Measurements from ENCODE around the gene LMNTD2. TPM values are rescaled to one million over a fixed set of nuclear protein-coding genes. Genes with fewer than 3 reads are reported as not detected.

The LMNTD2 gene
- total and polyA plus RNA-seq, 10 donors: 3.9 to 10.1 (median 5.7) TPM

DNA sequence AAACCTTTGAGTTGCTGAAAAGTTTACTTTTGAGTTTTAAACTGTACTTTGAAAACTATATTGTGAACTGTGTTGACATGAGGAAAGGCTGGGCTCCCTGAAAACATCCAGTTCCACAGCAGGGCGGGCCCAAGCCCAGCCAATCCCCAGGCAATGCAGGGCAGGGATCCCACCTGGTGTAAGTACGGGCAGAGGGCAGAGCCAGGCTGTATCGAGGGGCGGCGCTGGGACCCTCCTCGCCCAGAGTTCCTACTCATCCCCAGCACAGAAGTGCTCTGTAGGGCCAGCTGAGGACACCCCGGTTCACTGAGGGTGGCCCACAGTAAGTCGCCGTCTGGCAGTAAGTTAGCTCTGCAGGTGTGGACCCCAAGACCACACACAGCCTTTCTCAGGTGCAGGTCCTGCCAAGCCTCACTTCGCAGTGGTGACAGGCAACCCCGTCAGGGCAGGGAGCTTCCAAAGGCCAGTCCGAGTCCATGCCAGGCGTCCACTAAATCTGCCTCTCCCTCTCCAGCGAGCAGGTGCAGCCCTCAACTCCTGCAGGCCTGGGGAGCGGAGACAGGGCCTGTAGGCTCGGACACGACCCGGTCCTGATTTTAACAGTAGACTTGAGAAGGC is 6.6 kb upstream of the LMNTD2 start:
- intact Hi-C loops (cut with DNase I; ENCODE audit: low total_unique reads): no loop called here
- H3K27ac ChIP-seq: peak overlapping the region in 3 of 8 donors; percentile 61 to 88 (median 83)
- peaks cover 0 to 20% (median 0%) of the 10 kb centered on the region in 7 donors for H3K27me3 ChIP-seq (replicated peaks in 1 of 7)
- peaks cover 0 to 21% (median 3%) of the 10 kb centered on the region in 6 donors for H3K36me3 ChIP-seq
- 91 to 98% (median 95%) methylated on average over 9 to 18 of the region's 18 CpGs for WGBS, 5 donors
- peaks cover 5 to 36% (median 19%) of the 10 kb centered on the region in 6 donors for H3K4me1 ChIP-seq
- TF ChIP-seq, protein P1, sequence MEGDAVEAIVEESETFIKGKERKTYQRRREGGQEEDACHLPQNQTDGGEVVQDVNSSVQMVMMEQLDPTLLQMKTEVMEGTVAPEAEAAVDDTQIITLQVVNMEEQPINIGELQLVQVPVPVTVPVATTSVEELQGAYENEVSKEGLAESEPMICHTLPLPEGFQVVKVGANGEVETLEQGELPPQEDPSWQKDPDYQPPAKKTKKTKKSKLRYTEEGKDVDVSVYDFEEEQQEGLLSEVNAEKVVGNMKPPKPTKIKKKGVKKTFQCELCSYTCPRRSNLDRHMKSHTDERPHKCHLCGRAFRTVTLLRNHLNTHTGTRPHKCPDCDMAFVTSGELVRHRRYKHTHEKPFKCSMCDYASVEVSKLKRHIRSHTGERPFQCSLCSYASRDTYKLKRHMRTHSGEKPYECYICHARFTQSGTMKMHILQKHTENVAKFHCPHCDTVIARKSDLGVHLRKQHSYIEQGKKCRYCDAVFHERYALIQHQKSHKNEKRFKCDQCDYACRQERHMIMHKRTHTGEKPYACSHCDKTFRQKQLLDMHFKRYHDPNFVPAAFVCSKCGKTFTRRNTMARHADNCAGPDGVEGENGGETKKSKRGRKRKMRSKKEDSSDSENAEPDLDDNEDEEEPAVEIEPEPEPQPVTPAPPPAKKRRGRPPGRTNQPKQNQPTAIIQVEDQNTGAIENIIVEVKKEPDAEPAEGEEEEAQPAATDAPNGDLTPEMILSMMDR (IDR thresholded peaks at IDR 0.05 in 8 of 11, conservative IDR thresholded peaks at IDR 0.05 in 3 of 11): no peak
- TF ChIP-seq POLR2AphosphoS5 (IDR thresholded peaks at IDR 0.05): no peak
- no peak for TF ChIP-seq POLR2A (IDR thresholded peaks at IDR 0.05)
- H3K9me3 ChIP-seq: no peaks in the 10 kb centered on the region
- no peak overlapping the region for H3K4me3 ChIP-seq
- DNase-seq: peak; percentile 78

- 85 to 91% (median 87%) methylated on average over 9 to 12 of the region's 12 CpGs for WGBS, 5 donors
- TF ChIP-seq POLR2AphosphoS5 (IDR thresholded peaks at IDR 0.05) (peak in 1 of 3 donors; percentile 28), POLR2A (IDR thresholded peaks at IDR 0.05) (no peak)
- H3K36me3 ChIP-seq: peaks cover 0 to 22% (median 3%) of the 10 kb centered on the region in 6 donors
- no peak overlapping the region for H3K4me3 ChIP-seq
- peaks cover 12 to 47% (median 30%) of the 10 kb centered on the region in 6 donors for H3K4me1 ChIP-seq
- intact Hi-C loops (cut with DNase I; ENCODE audit: low total_unique reads): no loop called here
- H3K27ac ChIP-seq: no peak overlapping the region
- no peaks in the 10 kb centered on the region for H3K9me3 ChIP-seq
- DNase-seq: peak; percentile 75
- H3K27me3 ChIP-seq (replicated peaks in 1 of 7): peaks cover 0 to 20% (median 0%) of the 10 kb centered on the region in 7 donors
Measured at GRCh38 chr11:565921-566509, 5.5 kb upstream of the LMNTD2 start.

DNA sequence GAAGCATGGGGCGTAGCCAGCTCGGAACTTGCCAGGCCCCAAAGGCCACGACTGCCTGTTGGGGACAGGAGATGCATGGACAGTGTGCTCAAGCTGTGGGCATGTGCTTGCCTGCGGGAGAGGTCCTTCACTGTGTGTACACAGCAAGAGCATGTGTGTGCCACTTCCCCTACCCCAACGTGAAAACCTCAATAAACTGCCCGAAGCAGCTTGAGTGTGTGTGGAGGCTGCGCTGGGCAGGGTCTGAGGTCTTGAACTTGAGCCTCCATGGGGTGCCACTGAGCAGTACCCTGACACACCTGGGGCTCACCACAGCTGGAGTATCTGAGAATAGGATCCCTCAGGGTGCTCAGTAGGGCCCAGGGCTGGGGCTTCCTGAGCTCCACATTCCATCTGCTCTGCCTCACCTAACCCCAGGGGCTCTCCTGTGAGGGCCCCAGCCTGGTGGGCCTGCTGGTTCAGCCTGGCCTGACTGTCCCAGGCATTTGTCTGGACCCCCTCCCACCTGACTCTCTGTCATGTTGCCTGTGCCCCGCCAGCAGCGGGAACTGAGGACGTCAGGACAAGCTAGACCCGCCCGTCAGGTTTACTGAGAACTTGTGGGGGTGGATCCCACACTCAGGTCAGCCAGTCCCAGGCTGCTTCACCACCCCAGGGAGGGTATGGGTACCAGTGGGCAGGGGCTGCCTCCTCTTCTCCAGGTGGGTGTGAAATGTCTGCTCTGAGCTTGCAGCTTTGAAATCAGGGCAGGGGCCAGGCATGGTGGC is 3.5 kb upstream of the LMNTD2 start:
- intact Hi-C loops (cut with DNase I; ENCODE audit: low total_unique reads): no loop called here
- peaks cover 14 to 51% (median 34%) of the 10 kb centered on the region in 6 donors for H3K4me1 ChIP-seq
- TF ChIP-seq, protein P1 (IDR thresholded peaks at IDR 0.05 in 8 of 11, conservative IDR thresholded peaks at IDR 0.05 in 3 of 11): no peak
- TF ChIP-seq POLR2A (IDR thresholded peaks at IDR 0.05) (no peak), POLR2AphosphoS5 (IDR thresholded peaks at IDR 0.05) (no peak)
- peaks cover 0 to 22% (median 3%) of the 10 kb centered on the region in 6 donors for H3K36me3 ChIP-seq
- DNase-seq: peak; percentile 75
- no peak overlapping the region for H3K4me3 ChIP-seq
- H3K9me3 ChIP-seq: no peaks in the 10 kb centered on the region
- peaks cover 0 to 16% (median 0%) of the 10 kb centered on the region in 7 donors for H3K27me3 ChIP-seq (replicated peaks in 1 of 7)
- H3K27ac ChIP-seq: no peak overlapping the region
- 90 to 94% (median 91%) methylated on average over 5 to 12 of the region's 12 CpGs for whole genome bisulfite sequencing, 5 donors

GRCh38 chr11:563066-563811 is 2.7 kb upstream of the LMNTD2 start:
- H3K4me1 ChIP-seq: peaks cover 13 to 48% (median 32%) of the 10 kb centered on the region in 6 donors
- TF ChIP-seq POLR2AphosphoS5 (IDR thresholded peaks at IDR 0.05) (no peak), POLR2A (IDR thresholded peaks at IDR 0.05) (no peak)
- TF ChIP-seq, protein P1 (IDR thresholded peaks at IDR 0.05 in 8 of 11, conservative IDR thresholded peaks at IDR 0.05 in 3 of 11): no peak
- peaks cover 0 to 19% (median 0%) of the 10 kb centered on the region in 7 donors for H3K27me3 ChIP-seq (replicated peaks in 1 of 7)
- no peak overlapping the region for H3K27ac ChIP-seq
- WGBS, 5 donors: 86 to 97% (median 95%) methylated on average over 16 to 18 of the region's 18 CpGs
- peak; percentile 77 for DNase-seq
- no peak overlapping the region for H3K4me3 ChIP-seq
- peaks cover 0 to 22% (median 3%) of the 10 kb centered on the region in 6 donors for H3K36me3 ChIP-seq
- H3K9me3 ChIP-seq: no peaks in the 10 kb centered on the region
- intact Hi-C loops (cut with DNase I; ENCODE audit: low total_unique reads): no loop called here

All from spleen (tissue), 11 donors.